HEK293T (cell line): ENCODE measurements around the gene THEM4.

ENCODE experiments used
- ARNT ChIP-seq: fragments of 450-650 bp; IDR thresholded peaks from 2 replicates; pipeline ENCODE4 v1.6.1; 2017; ENCODE audit warnings: mild to moderate bottlenecking
- FOXA1 ChIP-seq: fragments of 450-650 bp; IDR thresholded peaks from 2 replicates; pipeline ENCODE4 v1.6.1; 2016; ENCODE audit warnings: mild to moderate bottlenecking
- FOXK2 ChIP-seq: fragments of 450-650 bp; IDR thresholded peaks from 2 replicates; pipeline ENCODE4 v1.6.1; 2016; ENCODE audit warnings: mild to moderate bottlenecking
- FOXM1 ChIP-seq: fragments of 450-650 bp; IDR thresholded peaks from 2 replicates; pipeline ENCODE4 v1.6.1; 2017; ENCODE audit warnings: mild to moderate bottlenecking, borderline replicate concordance
- HDGF ChIP-seq: fragments of 450-650 bp; IDR thresholded peaks from 2 replicates; pipeline ENCODE4 v1.6.1; 2017; ENCODE audit warnings: antibody characterized with exemption, borderline replicate concordance
- NFRKB ChIP-seq: fragments of 450-650 bp; IDR thresholded peaks from 2 replicates; pipeline ENCODE4 v1.6.1; 2016; ENCODE audit warnings: mild to moderate bottlenecking, moderate library complexity
- SP1 ChIP-seq: fragments of 450-650 bp; IDR thresholded peaks from 2 replicates; pipeline ENCODE4 v1.6.1; 2017
- SUZ12 ChIP-seq: fragments of 450-650 bp; IDR thresholded peaks from 2 replicates; pipeline ENCODE4 v1.6.1; 2016; ENCODE audit warnings: mild to moderate bottlenecking
- TARDBP ChIP-seq: fragments of 450-650 bp; IDR thresholded peaks from 2 replicates; pipeline ENCODE4 v1.6.1; 2016
- ZNF384 ChIP-seq: fragments of 450-650 bp; IDR thresholded peaks from 2 replicates; pipeline ENCODE4 v1.6.1; 2016

- TF ChIP-seq FOXK2 (no peak), SUZ12 (no peak), ZNF384 (no peak), SP1 (no peak), FOXM1 (no peak), ARNT (no peak), FOXA1 (no peak), TARDBP (no peak), NFRKB (no peak), HDGF (no peak)
These were observed 53.4 kb downstream of the THEM4 start for GRCh38 chr1:151855933-151856332.
